B cell (primary cell): ENCODE results near the gene TMEM9. TPM values are rescaled to one million over a fixed set of nuclear protein-coding genes. Genes with fewer than 3 reads are reported as not detected.

Experiments
- ATAC-seq: fragments of 200-7000 bp; cut with Tn5 transposase; one replicate; pipeline ENCODE4 v1.10.0; 2021; ENCODE audit warnings: low read depth, mild to moderate bottlenecking, moderate number of reproducible peaks, moderate library complexity
- CTCF ChIA-PET: fragments of 350-600 bp; sonication (Branson Sonifier 250); formaldehyde crosslinking; loops from one replicate; lab custom pipeline; 2021; ENCODE audit warnings: antibody characterized with exemption, inconsistent platforms; lab: Charles Lee
- POLR2A ChIA-PET: fragments of 350-600 bp; sonication (Branson Sonifier 250); formaldehyde crosslinking; loops from one replicate; lab custom pipeline; 2021; ENCODE audit warnings: antibody characterized with exemption; lab: Charles Lee
- DNase-seq: peaks from one replicate; pipeline ENCODE4 v3.0.0; 2013
- H2AFZ ChIP-seq: 2 replicates; pipeline ENCODE4 v1.6.1; 2012; ENCODE audit warnings: mild to moderate bottlenecking, low read depth, low read length; ENCODE audit not compliant: insufficient read depth, poor library complexity, severe bottlenecking
- H3K27ac ChIP-seq, 2 donors: 1 replicate in 1 of 2; 2 replicates in 1 of 2; pipeline ENCODE4 v1.5.1; 2012 to 2013; ENCODE audit warnings: low read length in 2 of 2, mild to moderate bottlenecking in 2 of 2, moderate library complexity in 1 of 2
- H3K27me3 ChIP-seq, 4 experiments: fragments of 200-600 bp in 1 of 4; sonication (generic) in 1 of 4; replicated peaks in 1 of 4; 1 replicate in 2 of 4; 2 replicates in 2 of 4; pipeline versions ENCODE4 v1.6.1 to v1.7.0; 2013 to 2016; ENCODE audit warnings: low read length in 3 of 4, mild to moderate bottlenecking in 2 of 4, mixed read lengths in 1 of 4, moderate library complexity in 1 of 4; ENCODE audit not compliant: insufficient read depth in 4 of 4, control insufficient read depth in 3 of 4; ENCODE audit errors: control extremely low read depth in 1 of 4
- H3K36me3 ChIP-seq, 2 experiments: replicated peaks in 1 of 2; 1 replicate in 1 of 2; 2 replicates in 1 of 2; pipeline versions ENCODE4 v1.6.1 to v1.7.1; 2013; ENCODE audit warnings: low read length in 1 of 2; ENCODE audit not compliant: insufficient read depth in 2 of 2, control insufficient read depth in 1 of 2; ENCODE audit errors: control extremely low read depth in 1 of 2, extremely low read depth in 1 of 2
- H3K4me1 ChIP-seq, 2 donors: fragments of 200-600 bp in 1 of 2; sonication (generic) in 1 of 2; 1 replicate in 1 of 2; 2 replicates in 1 of 2; pipeline versions ENCODE4 v1.5.1 to v1.6.1; 2013 to 2017; ENCODE audit warnings: low read length in 2 of 2; ENCODE audit not compliant: control insufficient read depth in 2 of 2, insufficient read depth in 2 of 2
- H3K4me2 ChIP-seq: replicated peaks from 2 replicates; pipeline ENCODE3; 2012; ENCODE audit warnings: mild to moderate bottlenecking, low read depth, low read length; ENCODE audit not compliant: poor library complexity, severe bottlenecking
- H3K4me3 ChIP-seq, 5 experiments: fragments of 200-600 bp in 1 of 5; sonication (generic) in 1 of 5; 1 replicate in 3 of 5; 2 replicates in 2 of 5; pipeline versions ENCODE4 v1.5.1 to v1.7.0; 2011 to 2016; ENCODE audit warnings: low read length in 4 of 5, mild to moderate bottlenecking in 4 of 5, low read depth in 2 of 5, control low read depth in 1 of 5, moderate library complexity in 1 of 5; ENCODE audit not compliant: insufficient read depth in 1 of 5; ENCODE audit errors: control extremely low read depth in 1 of 5, extremely low read depth in 1 of 5
- H3K79me2 ChIP-seq: fragments of 200-600 bp; sonication (generic); one replicate; pipeline ENCODE4 v1.6.0; 2016; ENCODE audit warnings: low read length; ENCODE audit not compliant: control insufficient read depth, insufficient read depth
- H3K9ac ChIP-seq: fragments of 200-600 bp; sonication (generic); 2 replicates; pipeline ENCODE4 v1.6.1; 2017; ENCODE audit warnings: mild to moderate bottlenecking, low read length, moderate library complexity
- H3K9me3 ChIP-seq, 3 donors: one replicate each; pipeline versions ENCODE4 v1.6.1 to v1.7.1; 2013; ENCODE audit warnings: low read length in 2 of 3; ENCODE audit not compliant: control insufficient read depth in 2 of 3, insufficient read depth in 1 of 3; ENCODE audit errors: control extremely low read depth in 1 of 3
- H4K20me1 ChIP-seq: 2 replicates; pipeline ENCODE4 v1.6.0; 2012; ENCODE audit warnings: mild to moderate bottlenecking, low read length; ENCODE audit not compliant: insufficient read depth, control insufficient read depth, poor library complexity, severe bottlenecking
- H3K27ac Mint-ChIP-seq: one replicate; pipeline ENCODE4 v1.8.0; 2021; ENCODE audit warnings: mixed read lengths
- H3K27me3 Mint-ChIP-seq: one replicate; pipeline ENCODE4 v1.8.0; 2021; ENCODE audit warnings: mixed read lengths
- H3K4me1 Mint-ChIP-seq: one replicate; pipeline ENCODE4 v1.8.0; 2021; ENCODE audit warnings: mixed read lengths
- H3K4me3 Mint-ChIP-seq: one replicate; pipeline ENCODE4 v1.8.0; 2021; ENCODE audit warnings: mixed read lengths
- H3K9me3 Mint-ChIP-seq: one replicate; pipeline ENCODE4 v1.8.0; 2022; ENCODE audit warnings: mixed read lengths; ENCODE audit not compliant: insufficient read depth
- CTCF ChIP-seq: fragments of 200-600 bp; IDR thresholded peaks from one replicate; pipeline ENCODE4 v1.8.0; 2022; ENCODE audit warnings: antibody characterized with exemption, mild to moderate bottlenecking
- EZH2 ChIP-seq: IDR thresholded peaks from 2 replicates; pipeline ENCODE4 v1.6.1; 2012; ENCODE audit warnings: borderline replicate concordance, low read depth, mild to moderate bottlenecking, moderate library complexity, low read length; ENCODE audit not compliant: insufficient read depth, poor library complexity, severe bottlenecking
- WGBS: methylation state at CpG from one replicate; pipeline ENCODE4 v1.1.5; 2013; ENCODE audit warnings: missing lambda C conversion rate; ENCODE audit not compliant: insufficient coverage; 5-methylcytosine and 5-hydroxymethylcytosine counted together
- intact Hi-C: fragments of 100-400 bp; cut with micrococcal nuclease; formaldehyde crosslinking; loops from one replicate; pipeline ENCODE4 v1.10.0; 2022
- polyA plus RNA-seq: library from polyadenylated mRNA; depleted of rRNA; stranded (reverse); fragments of >200 nt; gene quantifications from 2 replicates; pipeline ENCODE4 v1.2.3, GENCODE V29; 2012
- total RNA-seq, 2 donors: library from RNA; stranded (reverse); fragments of 120-200 nt in 1 of 2; gene quantifications; 1 replicate in 1 of 2; 2 replicates in 1 of 2; pipeline versions ENCODE4 v1.2.3 to v1.2.4, GENCODE V29; 2013 to 2022

The TMEM9 gene
- total and polyA plus RNA-seq, 2 donors (not counting 1 experiment from before 2014, with no cell fraction given): 23.6 to 29.2 TPM

DNA sequence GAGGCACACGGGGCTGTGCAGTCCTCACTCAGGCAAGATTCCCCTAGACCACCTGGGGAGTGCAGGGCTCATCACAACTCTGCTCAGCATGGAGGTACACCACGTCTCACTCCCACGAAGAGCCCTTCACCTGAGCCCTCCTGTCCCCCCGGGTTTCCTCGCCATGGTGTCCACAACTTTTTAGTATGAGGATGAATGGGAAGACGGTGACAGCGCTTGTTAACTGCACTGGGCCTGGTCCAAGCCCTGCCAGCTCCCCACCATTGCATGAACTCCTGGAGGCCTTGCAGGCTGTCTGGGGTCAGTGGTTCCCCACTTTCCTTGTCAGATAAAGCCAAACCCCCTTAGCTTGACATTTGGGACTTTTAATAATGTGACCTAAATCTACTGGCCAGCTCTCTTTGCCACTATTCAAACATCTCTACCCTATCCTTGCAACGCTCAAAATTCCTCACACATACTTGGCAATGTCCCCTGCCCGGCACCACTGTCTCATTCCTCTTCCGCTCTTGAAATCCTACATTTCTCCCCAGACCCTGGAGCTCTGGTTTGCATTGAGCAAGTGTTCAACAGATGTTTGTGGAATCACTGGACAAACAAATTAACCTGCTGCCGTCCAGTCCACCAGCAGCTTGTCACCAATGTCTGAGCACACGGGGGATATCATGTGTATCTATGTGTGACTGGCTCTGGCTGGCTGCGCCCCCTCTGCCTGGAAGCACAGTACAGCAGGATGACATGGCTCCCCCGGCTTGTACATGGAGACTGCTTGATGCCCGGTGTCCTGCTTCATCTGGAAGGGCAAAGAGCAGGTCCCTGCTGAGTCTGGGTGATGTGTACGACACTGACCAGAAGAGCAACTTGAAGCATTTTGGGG, 11.2 kb downstream of the TMEM9 start:
- Histone ChIP-seq H3K9ac (no peak overlapping the region), H3K36me3 (peaks cover 0 to 56% of the 10 kb centered on the region in 2 experiments), H3K4me1 (peaks cover 0 to 6% of the 10 kb centered on the region in 2 donors), H3K79me2 (no peaks in the 10 kb centered on the region), H3K4me3 (no peak overlapping the region), H3K27ac (no peak overlapping the region), H3K9me3 (no peaks in the 10 kb centered on the region), H4K20me1 (no peaks in the 10 kb centered on the region), H3K4me2 (no peak overlapping the region), H3K27me3 (no peaks in the 10 kb centered on the region), H2AFZ (no peak overlapping the region)
- no peak overlapping the region for H3K27ac Mint-ChIP-seq
- ChIA-PET POLR2A (no interaction called here), CTCF (interaction anchor here (0.8 to 1.2 kb wide), 2 partner anchors 24 to 29 kb away, joined by 3 read pairs; no protein-coding TSS in a partner anchor)
- no peak overlapping the region for H3K4me3 Mint-ChIP-seq
- TF ChIP-seq CTCF (no peak), EZH2 (no peak)
- no peak for DNase-seq
- peaks cover 4% of the 10 kb centered on the region for H3K4me1 Mint-ChIP-seq
- no peak for ATAC-seq
- H3K9me3 Mint-ChIP-seq: no peaks in the 10 kb centered on the region
- intact Hi-C loops: no loop called here
- no peaks in the 10 kb centered on the region for H3K27me3 Mint-ChIP-seq
- 94% methylated on average over 10 of the region's 16 CpGs for WGBS
